OCI-LY1 (cell line): ENCODE data around the gene CNTNAP2.

Experiments
- EZH2 ChIP-seq: fragments of 200-600 bp; sonication (generic), shearing (Covaris generic); IDR thresholded peaks from 2 replicates; pipeline ENCODE4 v1.8.0; 2017; ENCODE audit warnings: borderline replicate concordance, mixed run types, mild to moderate bottlenecking, antibody characterized with exemption, low read length, moderate library complexity, mixed read lengths
- TF ChIP-seq, protein P1 (sequence below): fragments of 200-600 bp; sonication (generic), shearing (Covaris generic); IDR thresholded peaks from 2 replicates; pipeline ENCODE4 v1.5.1; 2017; ENCODE audit warnings: mild to moderate bottlenecking, antibody characterized with exemption, low read length, moderate library complexity, mixed read lengths

DNA sequence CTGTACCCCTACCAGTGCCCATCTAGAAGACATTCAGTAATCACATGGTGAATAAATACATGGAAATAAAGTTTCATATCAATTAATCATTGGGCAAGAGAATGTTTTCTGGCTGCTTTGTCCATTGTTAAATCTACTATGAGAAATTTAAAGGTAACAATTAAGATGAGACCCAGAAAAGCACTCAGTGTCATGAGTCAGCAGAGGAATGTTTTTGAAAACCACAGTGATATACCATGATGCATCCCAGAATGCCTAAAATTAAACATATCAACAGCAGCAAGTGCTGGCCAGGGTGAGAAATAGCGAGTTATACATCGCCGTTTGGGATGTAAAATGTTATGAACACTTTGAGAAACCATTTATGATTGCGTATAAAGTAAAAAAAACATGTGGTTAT lies 1648.7 kb downstream of the CNTNAP2 start:
- TF ChIP-seq, protein P1, sequence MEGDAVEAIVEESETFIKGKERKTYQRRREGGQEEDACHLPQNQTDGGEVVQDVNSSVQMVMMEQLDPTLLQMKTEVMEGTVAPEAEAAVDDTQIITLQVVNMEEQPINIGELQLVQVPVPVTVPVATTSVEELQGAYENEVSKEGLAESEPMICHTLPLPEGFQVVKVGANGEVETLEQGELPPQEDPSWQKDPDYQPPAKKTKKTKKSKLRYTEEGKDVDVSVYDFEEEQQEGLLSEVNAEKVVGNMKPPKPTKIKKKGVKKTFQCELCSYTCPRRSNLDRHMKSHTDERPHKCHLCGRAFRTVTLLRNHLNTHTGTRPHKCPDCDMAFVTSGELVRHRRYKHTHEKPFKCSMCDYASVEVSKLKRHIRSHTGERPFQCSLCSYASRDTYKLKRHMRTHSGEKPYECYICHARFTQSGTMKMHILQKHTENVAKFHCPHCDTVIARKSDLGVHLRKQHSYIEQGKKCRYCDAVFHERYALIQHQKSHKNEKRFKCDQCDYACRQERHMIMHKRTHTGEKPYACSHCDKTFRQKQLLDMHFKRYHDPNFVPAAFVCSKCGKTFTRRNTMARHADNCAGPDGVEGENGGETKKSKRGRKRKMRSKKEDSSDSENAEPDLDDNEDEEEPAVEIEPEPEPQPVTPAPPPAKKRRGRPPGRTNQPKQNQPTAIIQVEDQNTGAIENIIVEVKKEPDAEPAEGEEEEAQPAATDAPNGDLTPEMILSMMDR, result no peak
- no peak for TF ChIP-seq EZH2
